Caco-2 (cell line): ENCODE data around the gene PCDHGC4. TPM values are rescaled to one million over a fixed set of nuclear protein-coding genes. Genes with fewer than 3 reads are reported as not detected.

Experiments
- BruUV-seq: library from RNA; stranded (reverse); fragments of 400-500 nt; replicated peaks from 2 replicates; lab custom pipeline; 2021; lab: Mats Ljungman, UMichigan
- CTCF ChIA-PET: fragments of 300-600 bp; sonication (Branson Sonifier 250); formaldehyde crosslinking; loops from one replicate; lab custom pipeline; 2022; ENCODE audit warnings: antibody characterized with exemption; lab: Charles Lee
- POLR2A ChIA-PET: fragments of 300-600 bp; sonication (Branson Sonifier 250); formaldehyde crosslinking; loops from one replicate; lab custom pipeline; 2022; ENCODE audit warnings: antibody characterized with exemption; lab: Charles Lee
- DNase-seq, 2 experiments: peaks; one replicate each; pipeline versions ENCODE4 v3.0.0 to v3.0.0-alpha.2; 2020 to 2022
- H3K27me3 ChIP-seq: replicated peaks from 2 replicates; pipeline ENCODE4 v1.6.0; 2011; ENCODE audit warnings: low read length; ENCODE audit not compliant: control insufficient read depth, insufficient read depth
- H3K36me3 ChIP-seq: 2 replicates; pipeline ENCODE4 v1.5.1; 2011; ENCODE audit warnings: low read length; ENCODE audit not compliant: control insufficient read depth, insufficient read depth
- H3K4me1 ChIP-seq: fragments of 250-450 bp; sonication (Bioruptor Pico); 2 replicates; pipeline ENCODE4 v1.5.1; 2020; ENCODE audit warnings: mild to moderate bottlenecking
- H3K4me3 ChIP-seq: 2 replicates; pipeline ENCODE4 v1.5.1; 2011; ENCODE audit warnings: low read depth, mild to moderate bottlenecking, control low read depth, low read length
- H3K9me3 ChIP-seq: fragments of 250-450 bp; sonication (Bioruptor Pico); 2 replicates; pipeline ENCODE4 v1.5.1; 2020; ENCODE audit warnings: mild to moderate bottlenecking, moderate library complexity
- H3K27ac Mint-ChIP-seq: one replicate; pipeline ENCODE4 v1.8.0; 2022; ENCODE audit warnings: mixed read lengths; ENCODE audit not compliant: unreplicated experiment
- H3K27me3 Mint-ChIP-seq: one replicate; pipeline ENCODE4 v1.8.0; 2022; ENCODE audit warnings: mixed read lengths; ENCODE audit not compliant: insufficient read depth, unreplicated experiment
- H3K36me3 Mint-ChIP-seq: one replicate; pipeline ENCODE4 v1.8.0; 2022; ENCODE audit warnings: mild to moderate bottlenecking, mixed read lengths; ENCODE audit not compliant: insufficient read depth, unreplicated experiment
- H3K4me1 Mint-ChIP-seq: one replicate; pipeline ENCODE4 v1.8.0; 2022; ENCODE audit warnings: low read depth, mixed read lengths; ENCODE audit not compliant: unreplicated experiment
- H3K4me3 Mint-ChIP-seq: one replicate; pipeline ENCODE4 v1.8.0; 2022; ENCODE audit warnings: mild to moderate bottlenecking, moderate library complexity, mixed read lengths; ENCODE audit not compliant: unreplicated experiment
- H3K9me3 Mint-ChIP-seq: one replicate; pipeline ENCODE4 v1.8.0; 2022; ENCODE audit warnings: mixed read lengths; ENCODE audit not compliant: unreplicated experiment
- CTCF ChIP-seq, 2 experiments: fragments of 200-600 bp in 1 of 2; IDR thresholded peaks; 1 replicate in 1 of 2; 2 replicates in 1 of 2; pipeline versions ENCODE4 v1.5.1 to v1.8.0; 2011 to 2022; ENCODE audit warnings: antibody characterized with exemption in 1 of 2, control low read depth in 1 of 2, inconsistent platforms in 1 of 2, low read depth in 1 of 2, low read length in 1 of 2, mild to moderate bottlenecking in 1 of 2, moderate library complexity in 1 of 2; ENCODE audit not compliant: insufficient read depth in 1 of 2, severe bottlenecking in 1 of 2, unreplicated experiment in 1 of 2
- intact Hi-C: fragments of 100-400 bp; cut with micrococcal nuclease; formaldehyde crosslinking; loops from one replicate; pipeline ENCODE4 v1.10.0; 2022; ENCODE audit not compliant: unreplicated experiment
- total RNA-seq: library from RNA; stranded (reverse); gene quantifications from 2 replicates; pipeline ENCODE4 v1.2.3, GENCODE V29; 2022

PCDHGC4 gene
- total RNA-seq, 1 experiment from 2014 or later, result 0.39 TPM

- H3K27me3 ChIP-seq, result no peaks in the 10 kb centered on the region
- no peaks in the 10 kb centered on the region for H3K27me3 Mint-ChIP-seq
- H3K4me3 Mint-ChIP-seq, result no peak overlapping the region
- H3K4me1 Mint-ChIP-seq, result peaks cover 12% of the 10 kb centered on the region
- no peak overlapping the region for H3K27ac Mint-ChIP-seq
- H3K36me3 Mint-ChIP-seq, result peaks cover 37% of the 10 kb centered on the region
- no peak for DNase-seq
- H3K9me3 Mint-ChIP-seq, result no peaks in the 10 kb centered on the region
- H3K9me3 ChIP-seq, result no peaks in the 10 kb centered on the region
- no peak for TF ChIP-seq CTCF (IDR thresholded peaks at IDR 0.05; ENCODE audit: insufficient read depth in 1 of 2, low read depth in 1 of 2, low read length in 1 of 2, severe bottlenecking in 1 of 2, unreplicated experiment in 1 of 2)
- ChIA-PET CTCF (no interaction called here), POLR2A (no interaction called here)
- no peaks in the 10 kb centered on the region for H3K4me1 ChIP-seq
- H3K4me3 ChIP-seq, result no peak overlapping the region
- intact Hi-C loops, result no loop called here
- BruUV-seq, result no TSS peak
- peaks cover 2% of the 10 kb centered on the region for H3K36me3 ChIP-seq
These were observed 47.9 kb downstream of the PCDHGC4 start for GRCh38 chr5:141532726-141533125.

- ChIA-PET CTCF (interaction anchor here (0.6 kb wide), 1 partner anchor 22 kb away, joined by 11 read pairs; no protein-coding TSS in a partner anchor), POLR2A (interaction anchor here (0.6 kb wide), 1 partner anchor 1790 kb away, joined by 4 read pairs; no protein-coding TSS in a partner anchor)
- peaks cover 45% of the 10 kb centered on the region for H3K36me3 Mint-ChIP-seq
- intact Hi-C loops, result no loop called here
- no peaks in the 10 kb centered on the region for H3K9me3 ChIP-seq
- no peaks in the 10 kb centered on the region for H3K27me3 Mint-ChIP-seq
- BruUV-seq, result no TSS peak
- H3K27ac Mint-ChIP-seq, result no peak overlapping the region
- no peak for DNase-seq
- H3K27me3 ChIP-seq, result no peaks in the 10 kb centered on the region
- H3K4me1 Mint-ChIP-seq, result peaks cover 8% of the 10 kb centered on the region
- no peaks in the 10 kb centered on the region for H3K4me1 ChIP-seq
- H3K36me3 ChIP-seq, result no peaks in the 10 kb centered on the region; the same call in 1 of the 2 replicates
- no peak overlapping the region for H3K4me3 Mint-ChIP-seq
- H3K4me3 ChIP-seq, result no peak overlapping the region
- H3K9me3 Mint-ChIP-seq, result no peaks in the 10 kb centered on the region
- TF ChIP-seq CTCF (IDR thresholded peaks at IDR 0.05; ENCODE audit: insufficient read depth in 1 of 2, low read depth in 1 of 2, low read length in 1 of 2, severe bottlenecking in 1 of 2, unreplicated experiment in 1 of 2), result no peak
These were observed 49.1 kb downstream of the PCDHGC4 start for GRCh38 chr5:141533897-141534296.

- no peaks in the 10 kb centered on the region for H3K9me3 ChIP-seq
These were observed 49.8 kb downstream of the PCDHGC4 start for GRCh38 chr5:141534492-141535213.

More at GRCh38 chr5:141534492-141535213, 49.8 kb downstream of the PCDHGC4 start:
- no peak for TF ChIP-seq CTCF (IDR thresholded peaks at IDR 0.05; ENCODE audit: insufficient read depth in 1 of 2, low read depth in 1 of 2, low read length in 1 of 2, severe bottlenecking in 1 of 2, unreplicated experiment in 1 of 2)
- Histone ChIP-seq H3K4me1 (no peaks in the 10 kb centered on the region), H3K4me3 (no peak overlapping the region), H3K27me3 (no peaks in the 10 kb centered on the region), H3K36me3 (no peaks in the 10 kb centered on the region; the same call in 1 of the 2 replicates)
- intact Hi-C loops, result no loop called here
- ChIA-PET POLR2A (interaction anchor here (0.6 kb wide), 1 partner anchor 1791 kb away, joined by 4 read pairs; no protein-coding TSS in a partner anchor), CTCF (interaction anchor here (0.6 kb wide), 1 partner anchor 23 kb away, joined by 11 read pairs; no protein-coding TSS in a partner anchor)
- BruUV-seq, result no TSS peak
- Mint-ChIP-seq H3K27ac (no peak overlapping the region), H3K36me3 (peaks cover 52% of the 10 kb centered on the region), H3K4me3 (no peak overlapping the region), H3K9me3 (peaks cover 3% of the 10 kb centered on the region), H3K27me3 (no peaks in the 10 kb centered on the region), H3K4me1 (peaks cover 6% of the 10 kb centered on the region)
- no peak for DNase-seq

Other genes starting within 250 kb of the PCDHGC4 start
- 0.21 TPM in 1 of 2 replicates, not detected in the other for gene PCDHB15, start 239.6 kb upstream of the PCDHGC4 start, total RNA-seq
- gene SLC25A2, start 181.0 kb upstream of the PCDHGC4 start, total RNA-seq, result 0.64 and 0.67 TPM in 2 replicates
- 77.2 and 78.7 TPM in 2 replicates for gene TAF7, start 164.2 kb upstream of the PCDHGC4 start, total RNA-seq
- 0.64 and 1.1 TPM in 2 replicates for gene PCDHGA1, start 154.5 kb upstream of the PCDHGC4 start, total RNA-seq
- 0.20 and 0.23 TPM in 2 replicates for gene PCDHGA2, start 146.3 kb upstream of the PCDHGC4 start, total RNA-seq
- 0.11 TPM in 1 of 2 replicates, not detected in the other for gene PCDHGA3, start 141.2 kb upstream of the PCDHGC4 start, total RNA-seq
- 0.60 and 0.66 TPM in 2 replicates for gene PCDHGB1, start 134.9 kb upstream of the PCDHGC4 start, total RNA-seq
- gene PCDHGA4, start 130.0 kb upstream of the PCDHGC4 start, total RNA-seq, result 0.49 and 0.54 TPM in 2 replicates
- 1.00 and 1.3 TPM in 2 replicates for gene PCDHGB2, start 125.0 kb upstream of the PCDHGC4 start, total RNA-seq
- gene PCDHGA5, start 120.9 kb upstream of the PCDHGC4 start, total RNA-seq, result 0.57 and 0.72 TPM in 2 replicates
- 0.54 and 0.60 TPM in 2 replicates for gene PCDHGB3, start 114.8 kb upstream of the PCDHGC4 start, total RNA-seq
- gene PCDHGA6, start 111.1 kb upstream of the PCDHGC4 start, total RNA-seq, result 0.49 and 0.79 TPM in 2 replicates
- gene PCDHGA7, start 102.3 kb upstream of the PCDHGC4 start, total RNA-seq, result 0.09 and 0.43 TPM in 2 replicates
- gene PCDHGB4, start 97.3 kb upstream of the PCDHGC4 start, total RNA-seq, result 0.12 and 0.14 TPM in 2 replicates
- 0.14 and 0.18 TPM in 2 replicates for gene PCDHGA8, start 92.4 kb upstream of the PCDHGC4 start, total RNA-seq
- 13.2 and 13.4 TPM in 2 replicates for gene PCDHGB5, start 87.1 kb upstream of the PCDHGC4 start, total RNA-seq
- gene PCDHGA9, start 82.3 kb upstream of the PCDHGC4 start, total RNA-seq, result 2.8 and 4.4 TPM in 2 replicates
- 2.5 and 2.8 TPM in 2 replicates for gene PCDHGB6, start 77.0 kb upstream of the PCDHGC4 start, total RNA-seq
- 2.9 and 3.6 TPM in 2 replicates for gene PCDHGA10, start 72.0 kb upstream of the PCDHGC4 start, total RNA-seq
- gene PCDHGB7, start 67.4 kb upstream of the PCDHGC4 start, total RNA-seq, result 2.3 and 2.4 TPM in 2 replicates
- gene PCDHGA11, start 64.0 kb upstream of the PCDHGC4 start, total RNA-seq, result 1.2 and 1.9 TPM in 2 replicates
- 0.52 and 1.0 TPM in 2 replicates for gene PCDHGA12, start 54.5 kb upstream of the PCDHGC4 start, total RNA-seq
- gene PCDHGC3, start 9.1 kb upstream of the PCDHGC4 start, total RNA-seq, result 1.3 and 2.9 TPM in 2 replicates
- gene PCDHGC5, start 4.1 kb downstream of the PCDHGC4 start, total RNA-seq, result 0.21 and 0.25 TPM in 2 replicates
- gene DIAPH1, start 134.0 kb downstream of the PCDHGC4 start, total RNA-seq, result 161 and 167 TPM in 2 replicates
- gene HDAC3, start 151.8 kb downstream of the PCDHGC4 start, total RNA-seq, result 73.0 and 74.5 TPM in 2 replicates
- 8.7 and 13.6 TPM in 2 replicates for gene RELL2, start 152.0 kb downstream of the PCDHGC4 start, total RNA-seq
- 25.0 and 26.8 TPM in 2 replicates for gene FCHSD1, start 166.4 kb downstream of the PCDHGC4 start, total RNA-seq
- 6.3 and 7.5 TPM in 2 replicates for gene ARAP3, start 197.2 kb downstream of the PCDHGC4 start, total RNA-seq